GM18526 (cell line): ENCODE results near the gene REG1B.

Experiments used
- POLR2A ChIP-seq: IDR thresholded peaks from 3 replicates; pipeline ENCODE4 v1.6.1; 2011; ENCODE audit not compliant: insufficient read length; ENCODE audit errors: extremely low read depth

Gene REG1B

DNA sequence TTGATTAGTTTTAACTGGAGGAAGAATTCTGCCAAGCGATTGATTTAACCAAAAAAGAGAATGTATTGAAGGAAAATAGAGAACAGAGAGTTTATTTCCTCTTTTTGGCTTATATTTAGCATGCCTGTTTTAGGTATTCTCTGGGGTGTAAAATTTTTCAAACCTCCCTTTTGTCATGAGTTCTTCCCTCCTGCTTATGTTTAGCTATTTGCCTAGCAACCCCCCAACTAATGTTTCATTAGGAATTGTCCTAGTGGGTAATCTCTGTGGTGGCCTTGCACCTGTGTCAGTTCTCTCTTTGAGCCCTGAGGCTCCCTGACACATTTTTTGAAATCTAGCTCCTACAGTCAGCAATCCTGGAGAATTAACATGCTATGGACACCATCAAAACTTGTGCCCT lies 12.5 kb upstream of the REG1B start:
- TF ChIP-seq POLR2A, result no peak

GRCh38 chr2:79099140-79099686 lies 11.4 kb upstream of the REG1B start:
- no peak for TF ChIP-seq POLR2A

GRCh38 chr2:79097843-79098242 lies 10.1 kb upstream of the REG1B start:
- TF ChIP-seq POLR2A, result no peak

- no peak for TF ChIP-seq POLR2A
Measured at GRCh38 chr2:79090693-79091092, 2.9 kb upstream of the REG1B start.

GRCh38 chr2:79086255-79086654 lies 1.5 kb downstream of the REG1B start:
- no peak for TF ChIP-seq POLR2A

DNA sequence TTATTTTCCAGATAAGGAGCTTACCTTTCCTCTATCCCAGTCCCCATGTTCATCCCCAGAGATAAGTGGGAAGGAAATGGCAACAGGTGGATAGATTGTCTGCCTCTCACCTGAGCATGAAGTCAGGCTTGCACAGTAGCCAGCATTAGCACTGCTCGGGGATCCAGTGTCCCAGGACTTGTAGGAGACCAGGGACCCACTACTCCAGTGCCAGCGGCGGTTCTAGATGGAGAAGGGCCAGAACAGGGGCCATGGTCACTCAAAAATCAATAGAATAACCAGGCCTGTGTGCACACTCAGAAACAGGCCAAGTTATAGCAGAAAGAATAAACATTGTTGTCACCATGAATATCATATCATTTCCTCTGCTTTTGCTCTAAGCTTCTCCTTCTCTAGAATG lies 2.4 kb downstream of the REG1B start:
- TF ChIP-seq POLR2A, result no peak

- TF ChIP-seq POLR2A, result no peak
Measured at GRCh38 chr2:79084495-79085135, 3.2 kb downstream of the REG1B start.

DNA sequence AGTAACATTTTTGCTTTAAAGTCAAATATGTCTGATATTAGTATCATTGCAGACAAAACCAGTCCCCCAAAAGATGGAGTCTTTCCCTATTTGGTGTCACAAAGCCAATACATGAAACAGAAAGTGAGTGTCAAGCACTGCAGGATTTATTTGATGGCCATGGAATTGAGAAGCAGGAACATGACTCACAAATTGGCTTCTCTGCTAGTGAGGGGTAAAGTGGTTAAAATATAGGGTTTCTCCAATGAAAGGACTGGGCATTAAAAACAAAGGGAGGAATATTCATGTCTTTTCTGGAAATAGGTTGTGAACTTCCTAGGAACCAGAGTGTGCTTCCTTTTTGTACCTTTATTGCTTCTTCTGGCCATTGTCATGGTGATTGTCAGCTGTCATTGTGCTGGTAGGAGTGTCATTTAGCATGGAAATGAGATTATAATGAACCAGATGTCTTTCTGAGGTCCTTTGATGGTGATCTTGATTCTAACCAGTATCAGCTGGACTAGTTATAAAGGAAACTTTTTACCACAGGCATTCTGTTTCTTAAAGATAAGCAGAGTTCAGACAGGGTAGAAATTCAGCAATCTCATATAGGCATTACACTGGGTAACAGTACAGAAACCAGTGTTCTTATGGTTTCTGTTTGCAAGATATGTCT lies 4.1 kb downstream of the REG1B start:
- TF ChIP-seq POLR2A, result no peak

GRCh38 chr2:79082987-79083386 lies 4.8 kb downstream of the REG1B start:
- no peak for TF ChIP-seq POLR2A

DNA sequence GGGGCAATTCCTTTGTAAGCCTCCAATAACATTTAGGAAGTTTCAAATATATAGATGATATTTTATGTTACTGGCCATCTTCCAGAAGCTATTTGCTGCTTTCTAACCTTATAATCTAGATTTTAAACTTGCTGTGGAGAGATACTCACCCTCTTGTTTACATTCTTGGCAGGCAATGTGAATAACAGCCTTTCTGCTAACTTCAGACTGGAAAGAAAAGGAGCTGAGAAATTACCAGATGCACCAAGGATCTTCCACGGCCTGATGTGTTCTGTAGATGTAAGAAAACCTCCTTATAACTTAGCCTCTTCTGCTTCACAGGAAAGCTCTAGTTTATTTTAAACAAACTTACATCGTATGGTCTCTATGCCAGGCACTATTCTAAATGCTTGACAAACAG lies 16.7 kb downstream of the REG1B start:
- no peak for TF ChIP-seq POLR2A

GRCh38 chr2:79065201-79065600 lies 22.6 kb downstream of the REG1B start:
- TF ChIP-seq POLR2A, result no peak

- no peak for TF ChIP-seq POLR2A
Measured at GRCh38 chr2:79041032-79041448, 46.8 kb downstream of the REG1B start.

- no peak for TF ChIP-seq POLR2A
Measured at GRCh38 chr2:79039944-79040343, 47.8 kb downstream of the REG1B start.
